ENCODE measurements around the gene KCNF1. TPM values are rescaled to one million over a fixed set of nuclear protein-coding genes. Genes with fewer than 3 reads are reported as not detected.

KCNF1 gene
- total and polyA plus RNA-seq, 4 donors, result not detected

- 89 to 94% methylated on average over 8 of the region's 8 CpGs for WGBS, 2 donors
- H3K27me3 ChIP-seq (ENCODE audit: control insufficient read depth in 1 of 2, insufficient read depth in 2 of 2, low read length in 1 of 2), result no peaks in the 10 kb centered on the region
- H3K4me1 ChIP-seq (ENCODE audit: control insufficient read depth in 1 of 2, insufficient read depth in 2 of 2, low read length in 2 of 2), result no peaks in the 10 kb centered on the region
- no peak for ATAC-seq (ENCODE audit: low FRiP score)
- H3K9me3 ChIP-seq (ENCODE audit: control insufficient read depth, low read length), result no peaks in the 10 kb centered on the region
- no peaks in the 10 kb centered on the region for H3K36me3 ChIP-seq (ENCODE audit: control insufficient read depth in 1 of 2, insufficient read depth in 2 of 2, low read length in 1 of 2)
- no peak overlapping the region for H3K27ac ChIP-seq (ENCODE audit: low read depth in 1 of 2, low read length in 2 of 2)
- intact Hi-C loops (cut with DNase I), result no loop called here
- no peak overlapping the region for H3K4me3 ChIP-seq (ENCODE audit: low read length in 2 of 2)
- DNase-seq, result no peak
These were observed 5.9 kb upstream of the KCNF1 start for GRCh38 chr2:10905862-10906143.

GRCh38 chr2:10906926-10907625, 4.7 kb upstream of the KCNF1 start:
- ATAC-seq (ENCODE audit: low FRiP score), result no peak
- intact Hi-C loops (cut with DNase I), result no loop called here
- no peak for DNase-seq

DNA sequence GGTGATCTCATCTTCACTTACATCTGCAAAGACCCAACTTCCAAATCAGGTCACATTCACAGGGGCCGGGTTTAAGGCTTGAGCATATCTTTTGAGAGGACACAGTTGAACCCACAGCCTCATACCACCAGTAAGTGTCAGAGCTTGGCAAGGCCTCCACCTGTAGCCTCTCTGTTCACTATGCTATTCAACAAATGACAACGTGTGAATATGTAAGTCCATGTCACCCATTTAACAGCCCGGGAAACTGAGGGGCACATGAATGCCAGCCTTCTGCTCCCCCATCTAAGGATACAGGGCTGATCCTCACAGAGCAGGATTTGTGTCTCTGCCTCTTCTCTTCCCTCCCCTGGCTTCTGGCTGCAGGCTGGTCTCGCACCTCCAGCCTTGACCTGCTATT, 3.5 kb upstream of the KCNF1 start:
- ATAC-seq (ENCODE audit: low FRiP score), result no peak
- Histone ChIP-seq H3K27ac (ENCODE audit: low read depth in 1 of 2, low read length in 2 of 2) (no peak overlapping the region), H3K4me3 (ENCODE audit: low read length in 2 of 2) (no peak overlapping the region), H3K4me1 (ENCODE audit: control insufficient read depth in 1 of 2, insufficient read depth in 2 of 2, low read length in 2 of 2) (no peaks in the 10 kb centered on the region), H3K36me3 (ENCODE audit: control insufficient read depth in 1 of 2, insufficient read depth in 2 of 2, low read length in 1 of 2) (no peaks in the 10 kb centered on the region), H3K9me3 (ENCODE audit: control insufficient read depth, low read length) (no peaks in the 10 kb centered on the region), H3K27me3 (ENCODE audit: control insufficient read depth in 1 of 2, insufficient read depth in 2 of 2, low read length in 1 of 2) (no peaks in the 10 kb centered on the region)
- intact Hi-C loops (cut with DNase I), result no loop called here
- 84 to 90% methylated on average over 4 of the region's 4 CpGs for WGBS, 2 donors
- no peak for DNase-seq

More at GRCh38 chr2:10906926-10907625, 4.7 kb upstream of the KCNF1 start:
- no peak overlapping the region for H3K4me3 ChIP-seq (ENCODE audit: low read length in 2 of 2)
- no peaks in the 10 kb centered on the region for H3K36me3 ChIP-seq (ENCODE audit: control insufficient read depth in 1 of 2, insufficient read depth in 2 of 2, low read length in 1 of 2)
- no peak overlapping the region for H3K27ac ChIP-seq (ENCODE audit: low read depth in 1 of 2, low read length in 2 of 2)
- H3K4me1 ChIP-seq (ENCODE audit: control insufficient read depth in 1 of 2, insufficient read depth in 2 of 2, low read length in 2 of 2), result no peaks in the 10 kb centered on the region
- H3K27me3 ChIP-seq (ENCODE audit: control insufficient read depth in 1 of 2, insufficient read depth in 2 of 2, low read length in 1 of 2), result no peaks in the 10 kb centered on the region
- no peaks in the 10 kb centered on the region for H3K9me3 ChIP-seq (ENCODE audit: control insufficient read depth, low read length)
- 87 to 91% methylated on average over 14 of the region's 14 CpGs for WGBS, 2 donors

GRCh38 chr2:10909050-10909995, 2.4 kb upstream of the KCNF1 start:
- 68% methylated on average over 15 of the region's 15 CpGs for WGBS, 2 donors
- intact Hi-C loops (cut with DNase I), result no loop called here
- no peaks in the 10 kb centered on the region for H3K4me1 ChIP-seq (ENCODE audit: control insufficient read depth in 1 of 2, insufficient read depth in 2 of 2, low read length in 2 of 2)
- no peaks in the 10 kb centered on the region for H3K9me3 ChIP-seq (ENCODE audit: control insufficient read depth, low read length)
- no peak for DNase-seq
- H3K27ac ChIP-seq (ENCODE audit: low read depth in 1 of 2, low read length in 2 of 2), result no peak overlapping the region
- ATAC-seq (ENCODE audit: low FRiP score), result no peak
- H3K4me3 ChIP-seq (ENCODE audit: low read length in 2 of 2), result no peak overlapping the region
- no peaks in the 10 kb centered on the region for H3K36me3 ChIP-seq (ENCODE audit: control insufficient read depth in 1 of 2, insufficient read depth in 2 of 2, low read length in 1 of 2)
- H3K27me3 ChIP-seq (ENCODE audit: control insufficient read depth in 1 of 2, insufficient read depth in 2 of 2, low read length in 1 of 2), result no peaks in the 10 kb centered on the region

DNA sequence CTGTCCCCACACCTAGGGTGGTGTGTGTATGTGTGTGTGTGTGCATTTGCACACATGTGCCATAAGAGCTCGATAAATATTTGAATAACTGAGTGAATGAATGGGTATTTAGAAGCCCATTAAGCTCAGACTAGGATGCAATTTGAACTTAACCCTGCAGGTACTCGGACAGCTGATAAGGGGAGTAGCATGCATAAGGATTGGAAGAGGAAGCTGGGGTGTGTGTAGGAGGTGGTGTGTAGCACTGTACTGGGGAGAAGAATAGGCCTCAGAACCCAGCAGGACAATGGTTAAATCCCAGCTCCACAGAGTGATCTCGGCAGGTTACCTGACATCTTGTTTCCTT, 1.8 kb upstream of the KCNF1 start:
- H3K27me3 ChIP-seq (ENCODE audit: control insufficient read depth in 1 of 2, insufficient read depth in 2 of 2, low read length in 1 of 2), result no peaks in the 10 kb centered on the region
- WGBS, 2 donors, result 50 to 52% methylated on average over 3 of the region's 3 CpGs
- intact Hi-C loops (cut with DNase I), result no loop called here
- DNase-seq (no peak), ATAC-seq (ENCODE audit: low FRiP score) (no peak)
- no peaks in the 10 kb centered on the region for H3K36me3 ChIP-seq (ENCODE audit: control insufficient read depth in 1 of 2, insufficient read depth in 2 of 2, low read length in 1 of 2)
- H3K9me3 ChIP-seq (ENCODE audit: control insufficient read depth, low read length), result no peaks in the 10 kb centered on the region
- no peaks in the 10 kb centered on the region for H3K4me1 ChIP-seq (ENCODE audit: control insufficient read depth in 1 of 2, insufficient read depth in 2 of 2, low read length in 2 of 2)
- H3K27ac ChIP-seq (ENCODE audit: low read depth in 1 of 2, low read length in 2 of 2), result no peak overlapping the region
- H3K4me3 ChIP-seq (ENCODE audit: low read length in 2 of 2), result no peak overlapping the region

DNA sequence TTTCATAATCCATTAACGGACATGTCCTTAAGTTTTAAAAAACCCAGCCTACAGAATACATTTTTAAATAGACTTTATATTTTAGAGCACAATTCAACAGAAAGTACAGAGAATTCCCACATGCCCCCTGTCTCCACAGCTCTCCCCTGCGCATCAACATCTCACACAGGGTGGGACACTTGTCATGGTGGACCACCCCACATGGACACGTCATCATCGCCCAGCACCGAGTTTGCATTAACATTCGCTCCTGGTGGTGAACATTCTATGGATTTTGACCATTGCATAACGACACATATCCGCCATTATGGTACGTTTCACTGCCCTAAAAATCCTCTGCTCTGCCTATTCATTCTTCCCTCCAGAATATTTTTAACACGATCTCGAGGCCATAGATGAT, 1.1 kb upstream of the KCNF1 start:
- no peak overlapping the region for H3K27ac ChIP-seq (ENCODE audit: low read depth in 1 of 2, low read length in 2 of 2)
- no peaks in the 10 kb centered on the region for H3K27me3 ChIP-seq (ENCODE audit: control insufficient read depth in 1 of 2, insufficient read depth in 2 of 2, low read length in 1 of 2)
- H3K4me3 ChIP-seq (ENCODE audit: low read length in 2 of 2), result no peak overlapping the region
- DNase-seq, result no peak
- H3K4me1 ChIP-seq (ENCODE audit: control insufficient read depth in 1 of 2, insufficient read depth in 2 of 2, low read length in 2 of 2), result no peaks in the 10 kb centered on the region
- H3K36me3 ChIP-seq (ENCODE audit: control insufficient read depth in 1 of 2, insufficient read depth in 2 of 2, low read length in 1 of 2), result no peaks in the 10 kb centered on the region
- intact Hi-C loops (cut with DNase I), result no loop called here
- 82 to 85% methylated on average over 11 of the region's 11 CpGs for WGBS, 2 donors
- no peaks in the 10 kb centered on the region for H3K9me3 ChIP-seq (ENCODE audit: control insufficient read depth, low read length)
- no peak for ATAC-seq (ENCODE audit: low FRiP score)

- 4% methylated on average over 43 to 81 of the region's 81 CpGs for WGBS, 2 donors
- intact Hi-C loops (cut with DNase I), result no loop called here
- Histone ChIP-seq H3K27me3 (ENCODE audit: control insufficient read depth in 1 of 2, insufficient read depth in 2 of 2, low read length in 1 of 2) (no peaks in the 10 kb centered on the region), H3K4me1 (ENCODE audit: control insufficient read depth in 1 of 2, insufficient read depth in 2 of 2, low read length in 2 of 2) (no peaks in the 10 kb centered on the region), H3K9me3 (ENCODE audit: control insufficient read depth, low read length) (no peaks in the 10 kb centered on the region), H3K27ac (ENCODE audit: low read depth in 1 of 2, low read length in 2 of 2) (no peak overlapping the region), H3K36me3 (ENCODE audit: control insufficient read depth in 1 of 2, insufficient read depth in 2 of 2, low read length in 1 of 2) (no peaks in the 10 kb centered on the region), H3K4me3 (ENCODE audit: low read length in 2 of 2) (no peak overlapping the region)
- DNase-seq (peak in 1 of 2 donors; percentile 72), ATAC-seq (ENCODE audit: low FRiP score) (no peak)
These were observed 470 bp downstream of the KCNF1 start for GRCh38 chr2:10912076-10912731.

GRCh38 chr2:10912796-10913455, 1.2 kb downstream of the KCNF1 start:
- Histone ChIP-seq H3K4me3 (ENCODE audit: low read length in 2 of 2) (no peak overlapping the region), H3K9me3 (ENCODE audit: control insufficient read depth, low read length) (no peaks in the 10 kb centered on the region), H3K4me1 (ENCODE audit: control insufficient read depth in 1 of 2, insufficient read depth in 2 of 2, low read length in 2 of 2) (no peaks in the 10 kb centered on the region), H3K27ac (ENCODE audit: low read depth in 1 of 2, low read length in 2 of 2) (no peak overlapping the region), H3K27me3 (ENCODE audit: control insufficient read depth in 1 of 2, insufficient read depth in 2 of 2, low read length in 1 of 2) (no peaks in the 10 kb centered on the region), H3K36me3 (ENCODE audit: control insufficient read depth in 1 of 2, insufficient read depth in 2 of 2, low read length in 1 of 2) (no peaks in the 10 kb centered on the region)
- WGBS, 2 donors, result 84% methylated on average over 58 of the region's 58 CpGs
- intact Hi-C loops (cut with DNase I), result no loop called here
- ATAC-seq (ENCODE audit: low FRiP score) (no peak), DNase-seq (peak in 1 of 2 donors; percentile 61)
